CD14-positive monocyte (primary cell): ENCODE data around the gene CAPN13. TPM values are rescaled to one million over a fixed set of nuclear protein-coding genes. Genes with fewer than 3 reads are reported as not detected.

Source experiments
- DNase-seq, 3 donors: peaks; one replicate each; pipeline ENCODE4 v3.0.0-alpha.2; 2011 to 2022
- H2AFZ ChIP-seq: 2 replicates; pipeline ENCODE4 v1.6.0; 2012; ENCODE audit warnings: mild to moderate bottlenecking, low read depth, low read length, inconsistent platforms; ENCODE audit not compliant: insufficient read depth, poor library complexity, severe bottlenecking
- H3K27ac ChIP-seq, 2 donors: 1 replicate in 1 of 2; 2 replicates in 1 of 2; pipeline ENCODE4 v1.5.1; 2012 to 2013; ENCODE audit warnings: low read length in 2 of 2, control low read depth in 1 of 2, inconsistent platforms in 1 of 2, low read depth in 1 of 2, mild to moderate bottlenecking in 1 of 2
- H3K27me3 ChIP-seq, 2 donors: one replicate each; pipeline versions ENCODE4 v1.6.0 to v1.6.1; 2011 to 2013; ENCODE audit warnings: low read length in 2 of 2; ENCODE audit not compliant: control insufficient read depth in 2 of 2, insufficient read depth in 2 of 2
- H3K36me3 ChIP-seq, 2 donors: replicated peaks in 1 of 2; 1 replicate in 1 of 2; 2 replicates in 1 of 2; pipeline versions ENCODE4 v1.5.1 to v1.6.1; 2012 to 2013; ENCODE audit warnings: low read length in 2 of 2, control low read depth in 1 of 2, inconsistent platforms in 1 of 2, mild to moderate bottlenecking in 1 of 2; ENCODE audit not compliant: insufficient read depth in 2 of 2, control insufficient read depth in 1 of 2
- H3K4me1 ChIP-seq, 2 donors: 1 replicate in 1 of 2; 2 replicates in 1 of 2; pipeline versions ENCODE4 v1.5.1 to v1.6.1; 2012 to 2013; ENCODE audit warnings: low read length in 2 of 2, control low read depth in 1 of 2, inconsistent platforms in 1 of 2, mild to moderate bottlenecking in 1 of 2, moderate library complexity in 1 of 2; ENCODE audit not compliant: insufficient read depth in 2 of 2, control insufficient read depth in 1 of 2
- H3K4me2 ChIP-seq: replicated peaks from 2 replicates; pipeline ENCODE3; 2012; ENCODE audit warnings: low read length, moderate library complexity, mild to moderate bottlenecking; ENCODE audit not compliant: poor library complexity, severe bottlenecking; ENCODE audit errors: extremely low read depth
- H3K4me3 ChIP-seq, 3 experiments: fragments of 200-600 bp in 1 of 3; sonication (generic) in 1 of 3; replicated peaks in 1 of 3; 1 replicate in 2 of 3; 2 replicates in 1 of 3; pipeline ENCODE4 v1.5.1; 2011 to 2013; ENCODE audit warnings: low read length in 3 of 3, mild to moderate bottlenecking in 3 of 3, control low read depth in 2 of 3, low read depth in 2 of 3, inconsistent platforms in 1 of 3, moderate library complexity in 1 of 3
- H3K79me2 ChIP-seq: 2 replicates; pipeline ENCODE4 v1.6.0; 2012; ENCODE audit warnings: mild to moderate bottlenecking, control low read depth, inconsistent platforms, low read length, moderate library complexity; ENCODE audit not compliant: insufficient read depth
- H3K9ac ChIP-seq: 2 replicates; pipeline ENCODE4 v1.6.0; 2017; ENCODE audit warnings: low read length, mild to moderate bottlenecking; ENCODE audit not compliant: insufficient read depth, poor library complexity, severe bottlenecking
- H3K9me3 ChIP-seq, 2 donors: replicated peaks in 1 of 2; 1 replicate in 1 of 2; 2 replicates in 1 of 2; pipeline versions ENCODE4 v1.5.1 to v1.6.1; 2012 to 2013; ENCODE audit warnings: low read length in 2 of 2, control low read depth in 1 of 2; ENCODE audit not compliant: control insufficient read depth in 1 of 2, insufficient read depth in 1 of 2
- H4K20me1 ChIP-seq: 2 replicates; pipeline ENCODE4 v1.6.0; 2012; ENCODE audit warnings: mild to moderate bottlenecking, low read length, control low read depth, moderate library complexity; ENCODE audit not compliant: insufficient read depth
- H3K27ac Mint-ChIP-seq, 7 donors: one replicate each; pipeline ENCODE4 v1.8.0; 2020; ENCODE audit warnings: mild to moderate bottlenecking in 7 of 7, mixed read lengths in 7 of 7, moderate library complexity in 6 of 7, inconsistent platforms in 2 of 7
- H3K27me3 Mint-ChIP-seq, 3 donors: one replicate each; pipeline ENCODE4 v1.8.0; 2021 to 2022; ENCODE audit warnings: low read depth in 3 of 3, mild to moderate bottlenecking in 3 of 3, mixed read lengths in 3 of 3, moderate library complexity in 3 of 3, inconsistent platforms in 1 of 3
- H3K36me3 Mint-ChIP-seq, 2 donors: one replicate each; pipeline ENCODE4 v1.8.0; 2020; ENCODE audit warnings: mixed read lengths in 2 of 2, inconsistent platforms in 1 of 2, mild to moderate bottlenecking in 1 of 2
- H3K4me1 Mint-ChIP-seq: one replicate; pipeline ENCODE4 v1.8.0; 2020; ENCODE audit warnings: mild to moderate bottlenecking, mixed read lengths
- H3K4me3 Mint-ChIP-seq, 2 donors: one replicate each; pipeline ENCODE4 v1.8.0; 2020; ENCODE audit warnings: mild to moderate bottlenecking in 2 of 2, mixed read lengths in 2 of 2, moderate library complexity in 1 of 2
- H3K9me3 Mint-ChIP-seq, 7 donors: one replicate each; pipeline ENCODE4 v1.8.0; 2020 to 2022; ENCODE audit warnings: mixed read lengths in 7 of 7, mild to moderate bottlenecking in 6 of 7, moderate library complexity in 6 of 7, inconsistent platforms in 2 of 7
- WGBS: methylation state at CpG from one replicate; pipeline ENCODE4 v1.1.5; 2013; ENCODE audit warnings: missing lambda C conversion rate; ENCODE audit not compliant: insufficient coverage; 5-methylcytosine and 5-hydroxymethylcytosine counted together
- intact Hi-C, 2 donors: fragments of 100-400 bp; cut with micrococcal nuclease; formaldehyde crosslinking; loops; one replicate each; pipeline versions ENCODE4 v1.15.0 to v1.15.1; 2023
- polyA plus RNA-seq, 3 donors: library from polyadenylated mRNA; depleted of rRNA in 1 of 3; unstranded in 2 of 3; stranded (reverse) in 1 of 3; fragments of 300-500 nt in 2 of 3; fragments of >200 nt in 1 of 3; fragmentation: Illumina TruSeq in 2 of 3; gene quantifications; 1 replicate in 2 of 3; 2 replicates in 1 of 3; pipeline ENCODE4 v1.2.3, GENCODE V29; 2012 to 2021
- TF ChIP-seq, protein P1 (sequence below): fragments of 200-600 bp; IDR thresholded peaks from one replicate; pipeline ENCODE4 v1.8.0; 2022; ENCODE audit warnings: antibody characterized with exemption, mild to moderate bottlenecking

CAPN13 gene
- polyA plus RNA-seq, 3 donors: not detected

- Histone ChIP-seq H3K4me3 (no peak overlapping the region), H3K27ac (no peak overlapping the region), H4K20me1 (no peaks in the 10 kb centered on the region), H3K79me2 (no peaks in the 10 kb centered on the region), H3K4me2 (no peak overlapping the region), H3K36me3 (no peaks in the 10 kb centered on the region), H2AFZ (no peak overlapping the region), H3K27me3 (no peaks in the 10 kb centered on the region), H3K9ac (no peak overlapping the region), H3K9me3 (no peaks in the 10 kb centered on the region), H3K4me1 (peaks cover 11 to 26% of the 10 kb centered on the region in 2 donors)
- Mint-ChIP-seq H3K27ac (no peak overlapping the region), H3K27me3 (peaks cover 0 to 6% (median 6%) of the 10 kb centered on the region in 3 donors), H3K4me1 (peaks cover 24% of the 10 kb centered on the region), H3K4me3 (no peak overlapping the region), H3K36me3 (no peaks in the 10 kb centered on the region), H3K9me3 (no peaks in the 10 kb centered on the region)
- intact Hi-C loops: no loop called here
- 89% methylated on average over 4 of the region's 4 CpGs for WGBS
- no peak for DNase-seq
- TF ChIP-seq, protein P1, sequence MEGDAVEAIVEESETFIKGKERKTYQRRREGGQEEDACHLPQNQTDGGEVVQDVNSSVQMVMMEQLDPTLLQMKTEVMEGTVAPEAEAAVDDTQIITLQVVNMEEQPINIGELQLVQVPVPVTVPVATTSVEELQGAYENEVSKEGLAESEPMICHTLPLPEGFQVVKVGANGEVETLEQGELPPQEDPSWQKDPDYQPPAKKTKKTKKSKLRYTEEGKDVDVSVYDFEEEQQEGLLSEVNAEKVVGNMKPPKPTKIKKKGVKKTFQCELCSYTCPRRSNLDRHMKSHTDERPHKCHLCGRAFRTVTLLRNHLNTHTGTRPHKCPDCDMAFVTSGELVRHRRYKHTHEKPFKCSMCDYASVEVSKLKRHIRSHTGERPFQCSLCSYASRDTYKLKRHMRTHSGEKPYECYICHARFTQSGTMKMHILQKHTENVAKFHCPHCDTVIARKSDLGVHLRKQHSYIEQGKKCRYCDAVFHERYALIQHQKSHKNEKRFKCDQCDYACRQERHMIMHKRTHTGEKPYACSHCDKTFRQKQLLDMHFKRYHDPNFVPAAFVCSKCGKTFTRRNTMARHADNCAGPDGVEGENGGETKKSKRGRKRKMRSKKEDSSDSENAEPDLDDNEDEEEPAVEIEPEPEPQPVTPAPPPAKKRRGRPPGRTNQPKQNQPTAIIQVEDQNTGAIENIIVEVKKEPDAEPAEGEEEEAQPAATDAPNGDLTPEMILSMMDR: no peak
Observed at GRCh38 chr2:30796699-30797098, 10.5 kb downstream of the CAPN13 start.

DNA sequence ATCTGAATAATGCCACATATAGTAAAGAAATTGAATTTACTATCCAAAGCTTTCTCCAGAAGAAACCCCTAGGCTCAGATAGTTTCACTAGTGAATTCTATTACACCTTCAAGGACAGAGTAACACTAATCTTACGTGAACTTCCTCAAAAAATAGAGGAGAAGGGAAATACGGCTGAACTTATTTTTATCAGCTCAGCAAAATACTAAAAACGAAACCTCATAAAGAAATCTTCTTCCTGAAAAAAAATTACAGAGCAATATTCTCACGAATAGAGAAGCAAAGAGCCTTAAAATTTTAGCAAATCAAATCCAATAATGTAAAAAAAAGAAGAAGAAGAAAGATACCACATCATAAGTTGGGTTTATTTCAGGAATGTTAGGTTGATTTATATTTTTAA, 14.7 kb downstream of the CAPN13 start:
- H3K79me2 ChIP-seq: no peaks in the 10 kb centered on the region
- H3K9me3 ChIP-seq: no peaks in the 10 kb centered on the region
- H3K36me3 Mint-ChIP-seq: no peaks in the 10 kb centered on the region
- TF ChIP-seq, protein P1: no peak
- H3K4me2 ChIP-seq: peak overlapping the region; percentile 23
- H3K9ac ChIP-seq: no peak overlapping the region
- peak overlapping the region in 1 of 2 donors; percentile 48 for H3K27ac ChIP-seq
- no peaks in the 10 kb centered on the region for H4K20me1 ChIP-seq
- H3K9me3 Mint-ChIP-seq: no peaks in the 10 kb centered on the region
- WGBS: no CpG with 5 or more reads among the region's 4 CpGs
- H3K4me1 ChIP-seq: peaks cover 3 to 14% of the 10 kb centered on the region in 2 donors
- H3K27me3 Mint-ChIP-seq: peaks cover 1 to 4% (median 2%) of the 10 kb centered on the region in 3 donors
- no peaks in the 10 kb centered on the region for H3K36me3 ChIP-seq
- H3K4me1 Mint-ChIP-seq: peaks cover 13% of the 10 kb centered on the region
- H3K4me3 ChIP-seq: no peak overlapping the region
- H2AFZ ChIP-seq: no peak overlapping the region
- peak; percentile 23 to 63 (median 44) for DNase-seq
- H3K4me3 Mint-ChIP-seq: peak overlapping the region in 1 of 2 donors; percentile 16
- H3K27me3 ChIP-seq: no peaks in the 10 kb centered on the region
- peak overlapping the region in 3 of 7 donors; percentile 5 to 60 (median 38) for H3K27ac Mint-ChIP-seq
- intact Hi-C loops: no loop called here
